CD4-positive, alpha-beta T cell (primary cell): ENCODE data around the gene MGME1. TPM values are rescaled to one million over a fixed set of nuclear protein-coding genes. Genes with fewer than 3 reads are reported as not detected.

Experiments used
- ATAC-seq: fragments of 200-7000 bp; cut with Tn5 transposase; one replicate; pipeline ENCODE4 v1.10.0; 2022; ENCODE audit warnings: mild to moderate bottlenecking; ENCODE audit not compliant: poor library complexity
- CTCF ChIA-PET: fragments of 350-600 bp; sonication (Branson Sonifier 250); formaldehyde crosslinking; loops from one replicate; lab custom pipeline; 2021; ENCODE audit warnings: antibody characterized with exemption, inconsistent platforms; lab: Charles Lee
- POLR2A ChIA-PET: fragments of 350-600 bp; sonication (Branson Sonifier 250); formaldehyde crosslinking; loops from one replicate; lab custom pipeline; 2021; ENCODE audit warnings: antibody characterized with exemption, inconsistent platforms; lab: Charles Lee
- DNase-seq, 14 experiments: peaks; one replicate each; pipeline ENCODE4 v3.0.0-alpha.2; 2013 to 2020; ENCODE audit warnings: mixed read lengths in 2 of 14
- H3K27ac ChIP-seq, 2 donors: one replicate each; pipeline versions ENCODE4 v1.5.1 to v1.7.0; 2013; ENCODE audit warnings: low read length in 2 of 2, low read depth in 1 of 2, mild to moderate bottlenecking in 1 of 2
- H3K27me3 ChIP-seq, 2 experiments: 1 replicate in 1 of 2; 2 replicates in 1 of 2; pipeline versions ENCODE4 v1.6.1 to v1.7.0; 2013; ENCODE audit warnings: low read length in 2 of 2, control low read depth in 1 of 2, mild to moderate bottlenecking in 1 of 2, moderate library complexity in 1 of 2; ENCODE audit not compliant: insufficient read depth in 2 of 2, control insufficient read depth in 1 of 2
- H3K36me3 ChIP-seq: one replicate; pipeline ENCODE4 v1.6.1; 2013; ENCODE audit warnings: low read length, control low read depth; ENCODE audit not compliant: insufficient read depth
- H3K4me1 ChIP-seq: one replicate; pipeline ENCODE4 v1.6.1; 2013; ENCODE audit warnings: low read length, control low read depth; ENCODE audit not compliant: insufficient read depth
- H3K4me3 ChIP-seq: one replicate; pipeline ENCODE4 v1.5.1; 2013; ENCODE audit warnings: mild to moderate bottlenecking, low read length, moderate library complexity
- H3K9me3 ChIP-seq, 2 experiments: 1 replicate in 1 of 2; 2 replicates in 1 of 2; pipeline versions ENCODE4 v1.6.1 to v1.7.0; 2013; ENCODE audit warnings: low read length in 2 of 2, mild to moderate bottlenecking in 2 of 2, control low read depth in 1 of 2, moderate library complexity in 1 of 2; ENCODE audit not compliant: control insufficient read depth in 1 of 2, insufficient read depth in 1 of 2
- H3K27ac Mint-ChIP-seq: one replicate; pipeline ENCODE4 v1.8.0; 2020; ENCODE audit warnings: mixed read lengths
- H3K27me3 Mint-ChIP-seq: one replicate; pipeline ENCODE4 v1.8.0; 2021; ENCODE audit warnings: mixed read lengths
- H3K36me3 Mint-ChIP-seq: one replicate; pipeline ENCODE4 v1.8.0; 2021; ENCODE audit warnings: low read depth, mixed read lengths
- H3K4me1 Mint-ChIP-seq: one replicate; pipeline ENCODE4 v1.8.0; 2021; ENCODE audit warnings: low read depth, mixed read lengths
- H3K4me3 Mint-ChIP-seq: one replicate; pipeline ENCODE4 v1.8.0; 2020; ENCODE audit warnings: mild to moderate bottlenecking, mixed read lengths
- H3K9me3 Mint-ChIP-seq: one replicate; pipeline ENCODE4 v1.8.0; 2020; ENCODE audit warnings: mixed read lengths
- CTCF ChIP-seq: fragments of 200-600 bp; IDR thresholded peaks from one replicate; pipeline ENCODE4 v1.8.0; 2022; ENCODE audit warnings: antibody characterized with exemption, mild to moderate bottlenecking
- intact Hi-C, 2 experiments: fragments of 100-400 bp; cut with DNase I in 1 of 2; cut with micrococcal nuclease in 1 of 2; formaldehyde crosslinking; loops; one replicate each; pipeline versions ENCODE4 v1.15.1 to v1.9.0; 2023 to 2025; cut with DNase I, micrococcal nuclease
- total RNA-seq, 174 experiments: library from RNA in 2 of 174; stranded (reverse) in 2 of 174; gene quantifications; one replicate each; pipeline ENCODE4 v1.2.3 and lab custom pipeline; 2021 to 2026

MGME1 gene
- total RNA-seq, 2 experiments from 2014 or later: 4.5 to 4.6 TPM

GRCh38 chr20:17928633-17929311 is 40.0 kb upstream of the MGME1 start:
- POLR2A ChIA-PET: no interaction called here
- H3K4me1 ChIP-seq: no peaks in the 10 kb centered on the region
- Mint-ChIP-seq H3K27ac (no peak overlapping the region), H3K4me3 (no peak overlapping the region), H3K9me3 (no peaks in the 10 kb centered on the region), H3K36me3 (no peaks in the 10 kb centered on the region), H3K4me1 (no peaks in the 10 kb centered on the region), H3K27me3 (peaks cover 10% of the 10 kb centered on the region)
- no peak for TF ChIP-seq CTCF
- no peak for DNase-seq
- CTCF ChIA-PET: no interaction called here
- H3K27ac ChIP-seq: no peak overlapping the region
- peaks cover 0 to 7% of the 10 kb centered on the region in 2 experiments for H3K9me3 ChIP-seq
- no peaks in the 10 kb centered on the region for H3K36me3 ChIP-seq
- ATAC-seq: no peak
- H3K27me3 ChIP-seq: no peaks in the 10 kb centered on the region
- intact Hi-C loops: no loop called here
- no peak overlapping the region for H3K4me3 ChIP-seq

GRCh38 chr20:17931513-17931912 is 37.3 kb upstream of the MGME1 start:
- H3K9me3 ChIP-seq: peaks cover 0 to 7% of the 10 kb centered on the region in 2 experiments
- H3K27me3 Mint-ChIP-seq: peaks cover 10% of the 10 kb centered on the region
- DNase-seq (no peak), ATAC-seq (no peak)
- H3K4me1 ChIP-seq: no peaks in the 10 kb centered on the region
- H3K36me3 Mint-ChIP-seq: no peaks in the 10 kb centered on the region
- no peak overlapping the region for H3K4me3 ChIP-seq
- no peak overlapping the region for H3K4me3 Mint-ChIP-seq
- H3K27ac ChIP-seq: no peak overlapping the region
- H3K27ac Mint-ChIP-seq: no peak overlapping the region
- no peaks in the 10 kb centered on the region for H3K36me3 ChIP-seq
- intact Hi-C loops: no loop called here
- no peak for TF ChIP-seq CTCF
- H3K27me3 ChIP-seq: no peaks in the 10 kb centered on the region
- ChIA-PET CTCF (no interaction called here), POLR2A (no interaction called here)
- no peaks in the 10 kb centered on the region for H3K9me3 Mint-ChIP-seq
- no peaks in the 10 kb centered on the region for H3K4me1 Mint-ChIP-seq

GRCh38 chr20:17932396-17932795 is 36.4 kb upstream of the MGME1 start:
- no peak overlapping the region for H3K27ac ChIP-seq
- CTCF ChIA-PET: no interaction called here
- Mint-ChIP-seq H3K36me3 (no peaks in the 10 kb centered on the region), H3K4me3 (no peak overlapping the region), H3K9me3 (no peaks in the 10 kb centered on the region), H3K27me3 (peaks cover 10% of the 10 kb centered on the region), H3K27ac (no peak overlapping the region), H3K4me1 (no peaks in the 10 kb centered on the region)
- H3K4me3 ChIP-seq: no peak overlapping the region
- DNase-seq: no peak
- no peaks in the 10 kb centered on the region for H3K36me3 ChIP-seq
- no peaks in the 10 kb centered on the region for H3K27me3 ChIP-seq
- no peak for TF ChIP-seq CTCF
- peaks cover 0 to 7% of the 10 kb centered on the region in 2 experiments for H3K9me3 ChIP-seq
- POLR2A ChIA-PET: no interaction called here
- no peaks in the 10 kb centered on the region for H3K4me1 ChIP-seq
- no peak for ATAC-seq
- intact Hi-C loops: no loop called here
